RCC 7860 (cell line): ENCODE data around the gene U2AF1.
"Not testable (repeated sequence)": the region's sequence is repeated elsewhere in the genome, so short reads cannot be mapped to it uniquely, and the experiment has no call there.

ENCODE experiments used
- DNase-seq: peaks from one replicate; pipeline ENCODE4 v3.0.0-alpha.2; 2015; ENCODE audit warnings: low spot score
- FAIRE-seq: peaks from 2 replicates; lab custom pipeline; 2012; peaks lifted over from hg19 to GRCh38; lab: Jason Lieb, UNC

Gene U2AF1, protein sequence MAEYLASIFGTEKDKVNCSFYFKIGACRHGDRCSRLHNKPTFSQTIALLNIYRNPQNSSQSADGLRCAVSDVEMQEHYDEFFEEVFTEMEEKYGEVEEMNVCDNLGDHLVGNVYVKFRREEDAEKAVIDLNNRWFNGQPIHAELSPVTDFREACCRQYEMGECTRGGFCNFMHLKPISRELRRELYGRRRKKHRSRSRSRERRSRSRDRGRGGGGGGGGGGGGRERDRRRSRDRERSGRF

DNA sequence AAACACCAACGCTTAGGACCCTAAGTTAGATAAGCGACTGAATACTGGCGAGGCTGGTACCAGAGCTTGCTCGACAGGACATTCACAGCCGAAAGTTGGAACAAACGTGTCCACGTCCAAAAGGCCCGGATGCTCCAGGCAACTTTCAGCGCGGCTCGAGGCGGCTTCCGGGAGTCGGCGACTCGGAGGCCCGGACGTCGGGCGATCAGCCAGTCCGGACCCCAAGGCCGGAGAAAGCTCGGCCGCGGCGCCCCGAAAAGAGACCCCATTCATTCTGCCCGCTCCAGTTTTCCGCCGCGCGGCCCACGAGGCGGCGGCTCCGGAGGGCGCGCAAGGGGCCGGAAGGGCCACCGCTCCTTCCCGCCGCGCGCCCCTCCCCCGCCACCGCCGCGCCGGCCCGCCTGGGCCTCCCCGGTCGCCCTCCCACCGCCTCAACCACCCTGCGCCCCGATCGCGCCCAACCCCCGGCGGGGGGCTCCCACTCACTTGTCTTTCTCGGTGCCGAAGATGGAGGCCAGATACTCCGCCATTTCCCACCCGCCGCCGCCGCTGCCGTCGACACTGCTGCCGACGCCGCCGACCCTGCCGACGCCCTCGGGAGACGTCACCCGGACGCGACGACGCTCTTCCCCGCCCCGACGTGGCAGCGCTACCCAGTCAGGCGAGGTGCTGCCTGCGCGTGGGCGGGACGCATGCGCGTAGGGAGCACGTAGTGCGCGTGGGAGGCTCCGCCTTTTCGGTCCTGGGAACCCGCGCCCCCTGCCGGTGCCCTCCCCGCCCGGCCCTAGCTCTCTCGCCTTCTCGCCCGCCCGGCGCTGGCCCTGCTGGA lies at the start of gene U2AF1:
TSS of gene U2AF1 (minus strand) at position 606 of the 829 bp plus-strand sequence. CDS start at position 530, 76 bp downstream.
- not testable (repeated sequence) for FAIRE-seq, DNase-seq

DNA sequence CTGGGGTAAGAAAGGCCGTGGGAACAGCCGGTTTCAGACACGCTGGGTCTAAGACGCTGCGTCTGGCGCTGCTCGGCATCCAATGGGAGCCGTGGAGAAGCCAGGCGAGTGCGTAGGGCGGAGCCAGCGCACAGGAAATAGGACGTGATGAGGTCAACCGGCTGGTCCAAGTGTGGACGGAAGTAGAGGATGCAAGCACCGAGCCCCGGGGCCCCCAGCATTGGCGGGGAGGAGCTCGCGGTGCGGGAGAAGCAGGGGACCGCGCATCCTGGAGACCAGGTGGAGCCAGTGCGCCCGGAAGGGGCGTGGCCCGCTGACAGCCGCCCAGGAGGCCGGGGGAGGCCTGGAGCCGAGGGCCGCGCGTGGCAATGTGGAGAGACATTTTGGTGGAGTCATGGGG lies 46.2 kb upstream of the U2AF1 start:
- not testable (repeated sequence) for DNase-seq, FAIRE-seq

DNA sequence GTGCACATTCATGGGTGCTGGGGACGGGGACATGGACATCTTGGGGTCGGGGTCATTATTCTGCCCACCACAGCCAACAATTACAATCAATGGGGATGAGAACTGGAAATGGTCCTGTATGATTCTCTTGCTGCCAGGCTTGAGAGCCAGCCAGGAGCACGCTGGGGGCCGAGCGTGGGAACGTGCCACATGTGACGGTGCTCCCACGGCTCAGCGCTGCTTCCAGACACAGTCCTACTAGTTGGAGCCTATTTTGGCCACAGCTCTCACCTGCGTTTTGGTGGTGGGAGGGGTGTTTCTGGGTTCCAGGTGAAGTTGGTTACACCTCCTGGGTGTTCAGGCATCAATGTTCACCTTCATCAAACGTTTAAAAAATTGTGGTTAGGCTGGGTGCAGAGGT lies 42.0 kb upstream of the U2AF1 start:
- FAIRE-seq = not testable (repeated sequence)

DNA sequence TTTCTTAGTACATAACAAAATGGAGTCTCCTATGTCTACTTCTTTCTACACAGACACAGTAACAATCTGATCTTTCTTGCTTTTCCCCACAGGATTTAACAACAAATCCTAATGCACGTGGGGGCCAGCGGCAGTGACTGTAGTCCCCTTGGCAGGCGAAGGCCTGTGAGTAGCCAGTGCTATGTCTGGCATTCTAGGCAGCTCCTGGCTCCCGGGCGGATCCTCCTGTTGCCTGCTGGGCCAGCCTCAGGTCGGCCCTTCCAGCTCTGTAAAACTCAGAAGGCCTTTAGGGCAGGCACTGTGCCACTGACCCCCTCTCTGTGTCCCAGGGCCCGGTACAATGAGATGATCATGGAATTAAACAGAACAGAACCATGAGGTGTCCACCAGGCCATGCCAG lies 40.6 kb upstream of the U2AF1 start:
- not testable (repeated sequence) for FAIRE-seq, DNase-seq

More for the DNA sequence above, 42.0 kb upstream of the U2AF1 start:
- DNase-seq = not testable (repeated sequence)

DNA sequence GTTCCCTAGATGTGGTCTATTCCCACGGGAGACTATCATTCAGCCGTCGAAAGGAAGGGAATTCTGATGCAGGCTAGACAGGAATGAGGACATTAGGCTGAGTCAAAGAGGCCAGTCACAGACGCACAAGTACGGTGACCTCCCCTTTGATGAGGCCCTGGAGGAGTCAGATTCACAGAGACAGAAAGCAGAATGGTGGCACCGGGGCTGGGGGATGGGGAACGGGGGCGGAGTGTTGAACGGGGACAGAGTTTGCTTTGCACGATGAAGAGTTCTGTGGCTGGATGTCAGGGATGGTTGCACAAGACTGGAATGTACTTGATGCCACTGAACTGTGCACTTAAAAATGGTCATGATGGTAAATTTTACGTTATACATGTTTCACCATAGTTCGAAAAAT lies 39.3 kb upstream of the U2AF1 start:
- FAIRE-seq, DNase-seq: not testable (repeated sequence)

DNA sequence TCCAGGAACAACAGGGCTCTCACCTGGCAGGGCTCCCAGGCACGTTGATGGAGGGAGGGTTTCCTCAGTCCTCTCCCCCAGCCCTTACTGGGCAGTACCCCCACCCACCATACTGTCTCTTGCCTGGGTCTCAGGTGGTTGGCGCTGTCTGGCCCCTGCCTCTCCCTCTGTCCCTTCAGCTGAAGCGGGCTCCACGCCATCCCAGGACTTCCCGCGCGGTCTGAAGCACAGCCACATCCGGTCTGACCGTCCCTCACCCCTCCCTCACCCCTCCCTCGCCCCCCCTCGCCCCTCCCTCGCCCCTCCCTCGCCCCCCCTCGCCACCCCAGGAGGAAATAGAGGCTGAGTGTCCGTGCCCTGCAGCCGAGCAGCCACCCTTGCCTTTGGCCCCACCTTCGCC lies 34.0 kb upstream of the U2AF1 start:
- not testable (repeated sequence) for FAIRE-seq

DNA sequence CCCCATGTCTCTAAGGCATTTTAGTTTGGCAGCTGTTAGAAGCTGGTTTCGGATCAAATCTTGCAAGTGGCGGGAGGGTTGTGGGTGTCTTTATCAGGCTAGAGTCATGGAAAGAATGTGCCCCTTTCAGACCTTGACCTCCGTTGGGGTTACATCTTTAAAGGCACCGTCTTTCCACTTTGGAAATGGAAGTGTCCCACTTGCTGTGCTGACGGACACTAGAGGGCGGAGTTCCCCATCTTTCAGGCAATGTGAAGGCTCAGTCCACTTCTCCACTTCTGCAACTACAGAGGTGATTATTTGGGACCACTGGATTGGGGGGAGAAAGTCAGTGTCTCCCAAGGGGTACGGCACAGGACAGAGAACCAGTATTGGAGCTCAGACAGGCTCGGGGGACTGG lies 31.6 kb upstream of the U2AF1 start:
- not testable (repeated sequence) for FAIRE-seq, DNase-seq

More for the DNA sequence above, 34.0 kb upstream of the U2AF1 start:
- DNase-seq = not testable (repeated sequence)

DNA sequence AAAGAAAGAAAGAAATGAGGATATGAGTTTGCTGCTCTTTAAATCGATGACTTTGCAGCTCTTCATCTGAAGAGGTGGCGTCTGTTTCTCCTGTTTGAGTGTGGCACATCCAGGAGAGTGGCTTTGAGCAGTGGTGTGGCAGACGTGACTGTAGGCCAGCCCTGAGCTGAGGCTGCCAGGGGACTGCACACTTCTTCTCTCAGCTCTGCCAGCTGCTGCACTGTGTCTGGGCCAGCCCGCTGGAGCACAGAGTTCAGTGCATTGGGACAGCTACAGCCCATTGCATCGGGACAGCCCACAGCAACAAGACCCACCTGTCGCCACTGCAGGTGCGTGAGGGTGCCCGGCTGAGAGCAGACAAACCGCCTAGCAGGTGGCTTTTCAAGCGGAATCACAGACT lies 27.1 kb upstream of the U2AF1 start:
- FAIRE-seq = not testable (repeated sequence)

DNA sequence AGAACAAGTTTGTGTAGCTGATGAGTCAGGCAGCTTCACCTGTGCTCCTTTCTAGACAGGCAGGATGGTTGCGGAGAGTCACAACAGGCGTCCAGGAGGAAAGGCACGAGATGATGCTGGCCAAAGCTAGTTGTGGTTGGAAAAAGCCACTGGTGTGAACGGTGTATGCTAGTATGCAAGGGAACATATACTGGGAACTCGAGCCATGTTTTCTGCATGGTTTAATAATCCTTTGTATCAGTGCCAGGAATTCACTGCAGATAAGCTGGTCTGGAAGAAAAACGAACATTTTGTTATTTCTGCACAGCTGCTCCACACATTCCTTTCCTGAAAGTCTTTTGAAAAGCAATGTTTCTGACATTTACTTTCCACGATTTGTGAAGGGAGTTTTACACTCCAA lies 22.7 kb upstream of the U2AF1 start:
- DNase-seq, FAIRE-seq: not testable (repeated sequence)

More for the DNA sequence above, 27.1 kb upstream of the U2AF1 start:
- DNase-seq = not testable (repeated sequence)

DNA sequence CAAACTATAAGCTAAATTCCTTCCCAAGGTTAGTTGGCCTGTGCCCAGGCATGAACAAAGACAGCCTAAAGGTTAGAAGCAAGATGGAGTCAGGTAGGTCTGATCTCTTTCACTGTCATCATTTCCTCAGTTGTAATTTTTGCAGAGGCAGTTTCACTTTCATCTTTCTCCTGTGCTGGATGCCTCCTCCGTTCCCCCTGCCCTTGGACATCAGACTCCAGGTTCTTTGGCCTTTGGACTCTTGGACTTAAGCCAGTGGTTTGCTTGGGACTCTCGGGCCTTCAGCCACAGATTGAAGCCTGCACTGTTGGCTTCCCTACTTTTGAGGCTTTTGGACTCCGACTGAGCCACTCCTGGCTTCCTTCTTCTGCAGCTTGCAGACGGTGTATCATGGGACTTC lies 8.6 kb upstream of the U2AF1 start:
- not testable (repeated sequence) for DNase-seq, FAIRE-seq

DNA sequence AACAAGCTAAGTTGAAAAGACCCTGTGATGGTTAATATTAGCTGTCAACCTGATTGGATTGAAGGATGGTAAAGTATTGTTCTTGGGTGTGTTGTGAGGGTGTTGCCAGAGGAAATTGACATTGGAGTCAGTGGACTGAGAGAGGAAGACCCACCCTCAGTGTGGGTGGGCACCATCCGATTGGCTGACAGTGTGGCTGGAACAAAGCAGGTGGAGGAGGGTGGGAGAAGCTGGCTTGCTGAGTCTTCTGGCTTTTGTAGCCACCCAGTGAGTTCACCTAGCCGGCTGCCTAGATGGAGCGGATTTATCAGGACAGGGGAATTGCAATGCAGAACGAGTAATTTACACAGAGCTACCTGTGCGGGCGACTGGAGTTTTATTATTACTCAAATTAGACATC lies 7.1 kb upstream of the U2AF1 start:
- not testable (repeated sequence) for FAIRE-seq, DNase-seq

DNA sequence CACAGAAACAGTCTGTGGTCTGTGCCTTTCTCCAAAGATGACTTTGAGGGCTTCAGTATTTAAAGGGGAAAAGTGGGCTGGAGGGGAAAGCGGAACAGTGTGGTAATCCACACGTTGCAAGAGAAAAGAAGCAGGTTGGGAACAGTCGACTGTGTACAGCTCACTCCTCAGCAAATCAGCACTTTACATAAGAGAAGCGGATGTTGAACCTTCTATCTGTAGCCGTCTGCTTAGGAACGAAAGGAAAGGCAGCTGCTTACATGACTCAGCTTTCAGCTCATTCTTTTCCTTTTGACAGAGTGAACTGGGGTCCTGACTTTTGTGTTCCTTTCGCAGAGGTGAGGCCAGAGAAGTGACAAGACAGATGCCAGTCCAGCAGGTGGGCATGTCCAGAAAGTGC lies 1.6 kb upstream of the U2AF1 start:
- FAIRE-seq, DNase-seq: not testable (repeated sequence)

DNA sequence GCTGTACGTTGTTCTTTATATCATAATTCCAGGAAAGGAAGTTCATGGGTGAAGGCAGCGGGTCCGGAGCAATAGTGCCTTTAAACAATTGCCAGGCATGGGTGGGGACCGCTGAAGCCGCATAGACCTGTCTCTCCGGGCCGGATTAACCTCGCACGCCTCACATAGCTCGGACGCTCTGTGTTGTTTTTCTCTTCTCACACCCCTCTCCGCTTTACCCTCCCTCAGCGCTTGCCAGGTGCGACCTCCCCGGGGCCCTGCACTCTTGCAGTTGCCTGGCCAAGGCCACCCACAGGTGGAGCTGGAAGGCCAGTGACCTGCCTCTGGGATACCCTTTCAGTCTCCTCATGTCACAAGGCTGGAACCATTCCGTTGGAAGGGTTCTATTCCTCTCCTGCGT lies 807 bp upstream of the U2AF1 start:
- DNase-seq, FAIRE-seq: not testable (repeated sequence)

DNA sequence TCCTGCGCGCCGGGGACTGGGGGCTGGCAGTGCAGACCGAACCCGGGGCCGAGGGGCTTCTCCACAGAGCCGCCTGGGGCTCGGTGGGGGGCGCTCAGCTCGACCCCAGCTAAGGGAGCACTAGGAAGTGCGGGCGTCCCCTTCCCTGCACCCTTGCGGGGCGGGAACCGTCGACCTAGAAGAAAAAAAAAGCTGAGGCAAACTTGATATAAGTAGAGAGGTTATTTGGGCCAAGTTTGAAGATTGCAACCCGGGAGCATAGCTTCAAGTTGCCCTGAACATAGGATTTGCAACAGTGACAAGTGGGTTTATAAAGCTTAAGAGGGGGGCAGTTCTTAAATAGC lies 396 bp upstream of the U2AF1 start:
- not testable (repeated sequence) for FAIRE-seq, DNase-seq

DNA sequence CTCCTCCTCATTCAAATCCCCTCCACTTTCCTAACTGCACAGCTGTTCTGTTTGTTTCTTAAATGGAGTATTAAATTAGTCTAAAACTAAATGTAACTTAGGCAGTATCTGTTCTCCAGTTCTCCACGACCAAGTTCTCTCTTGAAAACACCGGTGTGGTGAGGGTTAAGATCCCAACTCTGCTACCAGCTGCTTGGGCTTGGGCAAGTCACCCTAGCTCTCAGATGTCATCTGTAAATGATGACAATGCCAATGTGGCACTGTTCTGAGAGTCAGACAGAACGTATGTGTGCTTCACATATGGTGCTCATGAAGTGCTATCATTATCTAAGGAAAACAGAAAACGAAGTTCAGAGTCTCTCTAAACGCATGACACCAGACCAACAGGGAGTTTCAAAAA lies 2.7 kb downstream of the U2AF1 start:
- not testable (repeated sequence) for FAIRE-seq, DNase-seq

DNA sequence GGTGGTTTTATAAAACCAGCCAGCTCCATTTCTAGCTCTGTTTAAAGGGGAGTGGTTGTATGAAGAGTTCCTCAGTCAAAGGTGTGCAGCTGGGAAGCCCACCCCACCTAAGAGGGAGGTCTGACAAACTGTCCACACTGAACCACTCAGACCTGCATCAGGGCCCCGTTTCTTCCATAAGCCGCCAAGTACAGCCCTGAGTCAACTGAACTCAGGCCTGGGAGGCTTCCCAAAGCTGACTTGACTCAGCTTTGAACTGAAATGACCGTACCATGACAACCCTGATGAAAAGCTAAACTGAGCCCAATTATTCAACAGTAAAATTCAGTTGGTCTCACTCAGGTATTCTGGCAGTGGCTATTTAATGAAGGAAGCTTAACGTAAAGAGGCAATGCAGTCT lies 5.1 kb downstream of the U2AF1 start:
- not testable (repeated sequence) for FAIRE-seq, DNase-seq

DNA sequence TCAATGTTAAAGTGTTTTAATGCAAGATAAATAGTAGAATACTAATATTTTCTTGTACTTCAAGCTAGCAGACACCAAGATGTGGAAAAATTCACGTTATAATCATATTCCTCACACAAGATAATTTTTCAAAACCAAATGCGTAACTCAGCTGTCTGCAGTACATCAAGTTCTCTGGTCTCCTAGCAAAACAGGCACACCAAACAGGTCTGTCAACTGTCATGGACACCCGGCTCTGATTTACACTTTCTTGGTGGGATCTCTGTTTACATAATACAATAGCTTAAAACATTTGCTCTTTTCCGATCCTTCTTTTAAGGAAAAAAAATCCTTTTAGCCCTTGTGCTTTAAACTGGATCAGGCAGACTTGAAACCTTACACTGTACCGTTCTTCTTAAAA lies 5.7 kb downstream of the U2AF1 start:
- not testable (repeated sequence) for DNase-seq, FAIRE-seq

DNA sequence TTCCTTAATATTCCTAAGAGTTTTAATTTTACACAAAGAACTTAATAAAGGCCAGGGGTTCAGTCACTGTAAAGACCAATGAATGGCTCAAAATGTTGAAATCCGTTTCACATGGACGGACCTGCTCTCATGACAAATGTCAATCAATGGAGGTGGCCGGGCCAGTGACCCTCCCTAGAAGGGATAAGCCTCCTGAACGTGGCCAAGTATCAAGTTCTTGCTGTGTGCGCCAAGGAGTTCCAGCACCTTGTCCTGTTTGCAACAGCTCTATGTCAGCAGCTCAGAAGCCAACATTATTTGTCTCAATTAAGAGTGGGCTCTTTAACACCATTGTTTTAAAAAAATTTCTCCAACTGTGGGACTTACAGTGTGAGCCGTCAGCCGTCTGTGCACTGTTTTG lies 6.4 kb downstream of the U2AF1 start:
- not testable (repeated sequence) for DNase-seq, FAIRE-seq

DNA sequence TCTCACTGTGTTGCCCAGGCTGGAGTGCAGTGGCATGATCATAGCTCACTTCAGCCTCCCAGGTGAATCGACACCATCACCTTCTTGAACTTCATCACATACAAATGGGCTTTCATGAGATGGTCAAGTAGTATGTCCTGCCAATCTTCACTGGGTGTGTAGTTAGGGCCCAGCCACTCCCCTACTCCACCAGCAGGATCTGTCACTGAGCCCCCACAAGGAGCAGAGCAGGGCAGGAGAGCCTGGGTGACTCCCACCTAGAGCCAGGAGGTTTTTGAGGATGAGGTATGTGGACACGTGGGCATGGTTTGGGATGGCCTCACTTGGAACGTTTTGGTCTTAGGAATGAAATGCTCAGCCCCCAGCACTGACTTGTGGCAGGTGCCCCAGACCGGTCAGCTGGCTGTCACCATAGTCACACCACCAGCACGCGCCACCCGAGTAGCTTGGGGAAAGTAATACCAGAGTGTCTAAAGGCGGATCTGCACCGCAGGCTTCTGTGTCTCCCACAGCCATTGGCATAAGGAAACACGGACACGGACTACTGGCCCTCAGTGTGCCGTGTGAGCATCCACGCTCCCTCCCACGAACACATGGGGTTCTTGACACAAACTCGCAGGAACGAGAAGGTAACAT lies 15.3 kb downstream of the U2AF1 start:
- not testable (repeated sequence) for FAIRE-seq

DNA sequence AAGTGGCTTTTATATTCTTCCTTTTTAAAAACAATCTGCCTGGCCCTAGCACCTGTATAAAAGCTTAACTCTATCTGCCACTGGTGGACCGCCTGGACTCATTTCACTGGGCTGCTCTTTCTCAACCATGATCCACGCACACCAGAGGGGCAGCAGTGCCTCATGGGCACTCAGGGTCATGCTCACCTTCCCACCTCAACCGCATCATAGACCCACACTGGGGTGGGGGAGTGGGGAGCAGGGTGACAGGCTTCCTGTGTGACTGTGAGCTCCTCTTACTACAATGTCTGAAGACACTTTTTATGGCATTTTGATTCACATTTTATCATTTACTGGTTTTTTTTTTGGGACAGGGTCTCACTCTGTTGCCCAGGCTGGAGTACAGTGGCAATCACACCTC lies 16.4 kb downstream of the U2AF1 start:
- DNase-seq, FAIRE-seq: not testable (repeated sequence)

More for the DNA sequence above, 15.3 kb downstream of the U2AF1 start:
- DNase-seq = not testable (repeated sequence)

DNA sequence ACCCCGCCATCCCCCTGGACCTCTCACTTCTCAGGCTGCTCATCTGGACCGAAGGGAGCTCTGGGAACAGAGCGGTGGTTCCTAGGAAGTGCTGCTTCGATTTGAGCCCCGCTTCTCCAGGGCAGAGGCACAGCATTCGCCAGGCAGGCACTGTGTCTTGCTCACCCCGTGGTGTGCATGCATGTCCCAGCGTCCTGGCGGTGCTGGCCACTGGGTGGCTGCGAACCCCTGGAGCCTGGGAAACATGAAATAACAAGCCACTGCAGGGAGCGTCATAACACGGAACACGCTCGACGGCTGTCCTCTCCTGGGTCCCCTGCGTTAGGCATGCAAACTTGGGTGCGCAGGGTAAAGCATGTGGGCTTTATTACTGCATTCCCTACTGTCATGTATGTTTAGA lies 17.9 kb downstream of the U2AF1 start:
- not testable (repeated sequence) for DNase-seq, FAIRE-seq
